Ecto neural progenitor cell (in vitro differentiated cells): ENCODE results near the gene SVIL.
"Not testable (repeated sequence)": the region's sequence is repeated elsewhere in the genome, so short reads cannot be mapped to it uniquely, and the experiment has no call there.

Experiments
- DNase-seq: peaks from one replicate; pipeline ENCODE4 v3.0.0-alpha.2; 2018; ENCODE audit warnings: low spot score

Gene SVIL

DNA sequence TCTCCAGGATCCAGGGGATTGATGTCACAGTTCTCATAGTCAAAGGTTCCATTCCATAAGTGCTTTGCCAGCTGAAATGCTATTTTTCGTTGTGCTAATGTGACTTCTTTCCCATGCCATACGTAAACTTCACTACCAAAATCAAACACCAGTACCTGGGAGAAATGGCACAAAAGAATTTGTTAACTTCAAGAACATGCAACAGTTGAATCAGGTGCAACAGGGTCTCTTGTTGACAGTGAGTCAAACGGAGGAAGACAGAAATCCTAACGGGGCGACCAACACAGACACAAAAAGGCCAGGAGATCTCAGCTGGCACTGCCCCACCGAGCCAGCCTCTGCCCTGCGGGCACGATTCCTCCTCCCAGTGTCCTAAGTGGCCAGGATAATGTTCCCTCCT lies 150.1 kb downstream of the SVIL start:
- not testable (repeated sequence) for DNase-seq

DNA sequence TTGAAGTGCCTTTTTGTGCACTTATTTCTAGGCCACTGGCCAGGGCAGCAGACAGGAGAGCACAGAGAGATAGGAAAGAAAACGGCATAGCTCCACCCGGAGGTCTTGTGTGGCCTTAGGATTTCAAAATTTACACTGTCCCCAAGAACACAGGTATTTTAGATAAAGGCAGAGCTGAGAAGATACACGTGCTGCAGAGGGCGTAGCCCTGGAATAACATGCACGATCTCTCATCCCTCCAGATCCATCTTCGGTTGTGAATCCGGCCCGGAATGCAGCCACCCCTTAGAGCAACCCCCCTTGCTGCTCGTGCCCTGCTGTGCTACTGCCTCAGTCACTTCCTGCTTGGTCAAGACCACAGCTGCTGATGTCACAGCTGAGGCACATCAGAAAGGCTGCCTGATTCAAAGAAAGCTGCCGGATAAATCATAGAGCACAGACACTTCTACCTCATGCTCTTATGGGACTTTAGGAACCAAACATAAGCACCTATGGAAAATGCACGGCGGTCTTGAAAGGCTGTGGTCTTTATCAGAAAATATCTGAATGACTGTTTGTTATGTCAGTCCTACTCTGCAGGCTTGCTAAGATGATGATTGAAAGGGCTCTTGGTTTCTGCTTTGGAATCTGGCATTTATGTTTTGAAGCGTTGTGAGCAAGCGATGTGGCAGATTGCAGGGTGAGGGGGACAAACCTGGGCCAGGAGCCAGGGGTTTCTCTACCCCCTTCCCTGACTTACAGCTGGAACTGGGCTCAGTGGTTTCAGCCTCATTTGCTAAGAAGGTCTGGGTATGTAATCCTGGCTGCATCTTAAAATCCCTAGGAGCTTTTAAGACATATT lies 152.0 kb downstream of the SVIL start:
- no peak for DNase-seq

DNA sequence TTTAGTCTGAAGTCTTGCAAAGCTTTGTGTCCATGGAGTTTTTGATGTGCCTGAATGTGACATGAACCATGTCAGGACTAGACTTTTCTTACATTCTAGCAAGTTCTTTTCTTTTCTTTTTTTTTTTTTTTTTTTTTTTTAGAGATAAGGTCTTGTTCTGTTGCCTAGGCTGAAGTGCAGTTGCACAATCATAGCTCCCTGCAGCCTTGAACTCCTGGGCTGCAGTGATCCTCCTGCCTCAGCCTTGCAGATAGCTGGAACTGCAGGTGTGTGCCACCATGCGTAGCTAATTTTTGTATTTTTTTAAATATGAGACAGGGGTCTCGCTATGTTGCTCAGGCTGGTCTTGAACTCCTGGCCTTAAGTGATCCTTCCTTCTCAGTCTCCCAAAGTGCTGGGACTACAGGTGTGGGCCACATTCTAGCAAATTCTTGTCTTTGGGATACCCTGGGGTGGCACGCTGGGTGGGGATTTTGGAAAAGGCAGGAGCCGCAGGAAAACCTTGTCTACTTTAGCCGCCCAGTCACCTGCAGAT lies 152.8 kb downstream of the SVIL start:
- no peak for DNase-seq

DNA sequence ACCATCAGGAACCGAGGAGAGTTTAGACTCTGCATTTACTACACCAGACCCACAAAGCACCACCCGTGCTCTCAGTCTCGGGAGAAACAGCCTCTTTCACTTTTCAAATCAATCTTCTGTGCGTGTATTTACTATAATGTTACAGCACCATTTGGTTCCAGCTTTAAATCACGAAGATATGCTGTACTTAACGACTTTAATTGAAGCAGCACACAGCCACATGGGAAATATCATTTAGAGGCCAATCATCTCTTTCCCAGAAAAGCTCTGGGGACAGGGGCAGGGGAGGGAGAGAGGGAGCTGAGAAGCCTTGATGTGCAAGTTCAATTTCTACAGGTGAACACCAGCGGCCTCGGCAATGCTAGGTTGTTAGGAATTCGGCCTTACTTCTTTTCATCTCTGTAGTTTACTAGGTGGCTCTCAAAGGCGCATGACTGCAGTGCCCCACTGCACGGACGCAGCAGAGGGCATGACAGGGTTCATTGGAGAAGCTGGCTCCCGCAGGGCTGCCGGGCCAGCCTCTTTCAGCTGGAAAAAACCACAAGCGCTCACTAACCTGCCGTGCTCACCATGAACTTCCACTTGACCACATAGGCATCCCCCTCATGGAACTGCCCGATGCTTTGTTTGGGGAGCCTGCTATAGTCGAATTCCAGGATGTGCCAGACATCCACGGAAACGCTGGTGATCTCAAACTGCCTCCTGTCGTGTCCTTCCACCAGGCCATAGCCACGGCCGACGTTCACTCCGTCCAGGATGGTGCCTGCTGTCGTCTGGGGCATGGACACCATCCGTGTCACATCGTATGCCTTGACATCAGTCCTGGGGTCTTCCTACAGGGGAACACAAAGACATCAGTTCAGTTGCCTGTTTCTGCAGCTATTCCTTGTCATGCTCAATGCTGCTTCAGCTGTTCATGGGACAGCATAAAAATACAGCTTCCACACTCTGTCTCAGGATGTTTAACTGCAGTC lies 154.5 kb downstream of the SVIL start:
- no peak for DNase-seq

DNA sequence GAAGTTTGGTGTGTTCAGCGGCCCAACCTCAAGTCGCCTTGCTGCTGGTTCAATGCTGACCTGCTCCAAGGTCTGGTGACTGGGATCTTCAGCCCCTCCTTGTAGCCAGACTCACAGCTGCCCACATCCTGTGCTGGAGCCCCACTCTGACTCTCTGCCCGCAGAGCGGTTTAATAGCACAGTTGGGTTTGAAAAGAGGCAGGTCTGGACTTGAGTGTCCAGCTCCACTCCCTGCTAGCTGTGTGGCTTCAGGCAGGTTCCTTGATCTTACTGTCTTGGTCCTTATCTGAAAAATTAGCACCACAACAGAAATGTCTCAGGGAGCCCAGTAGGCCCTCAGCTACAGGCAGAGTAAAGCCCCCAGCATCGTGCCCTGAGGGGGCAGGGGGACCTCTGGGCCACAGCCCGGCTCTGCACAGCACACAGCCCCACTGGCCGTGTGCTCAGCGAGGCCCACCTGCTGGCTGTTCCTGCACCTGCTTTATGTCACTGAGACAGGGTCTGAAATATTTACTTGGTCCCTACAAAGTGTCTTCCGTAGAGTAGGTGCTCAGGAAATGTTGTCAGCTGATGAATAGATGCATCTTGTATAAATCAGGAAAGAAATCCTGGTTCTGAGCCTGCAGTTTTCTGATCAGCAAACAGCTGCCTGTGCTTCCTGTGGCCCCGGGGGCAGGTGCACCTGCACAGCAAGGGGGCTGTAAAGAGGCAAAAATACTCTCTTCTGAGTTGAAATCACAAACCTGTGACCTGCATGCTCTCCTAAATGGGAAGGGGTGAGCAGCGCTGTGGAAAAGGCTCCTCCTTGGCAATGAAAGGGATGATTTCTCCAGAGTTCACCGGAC lies 155.5 kb downstream of the SVIL start:
- no peak for DNase-seq

DNA sequence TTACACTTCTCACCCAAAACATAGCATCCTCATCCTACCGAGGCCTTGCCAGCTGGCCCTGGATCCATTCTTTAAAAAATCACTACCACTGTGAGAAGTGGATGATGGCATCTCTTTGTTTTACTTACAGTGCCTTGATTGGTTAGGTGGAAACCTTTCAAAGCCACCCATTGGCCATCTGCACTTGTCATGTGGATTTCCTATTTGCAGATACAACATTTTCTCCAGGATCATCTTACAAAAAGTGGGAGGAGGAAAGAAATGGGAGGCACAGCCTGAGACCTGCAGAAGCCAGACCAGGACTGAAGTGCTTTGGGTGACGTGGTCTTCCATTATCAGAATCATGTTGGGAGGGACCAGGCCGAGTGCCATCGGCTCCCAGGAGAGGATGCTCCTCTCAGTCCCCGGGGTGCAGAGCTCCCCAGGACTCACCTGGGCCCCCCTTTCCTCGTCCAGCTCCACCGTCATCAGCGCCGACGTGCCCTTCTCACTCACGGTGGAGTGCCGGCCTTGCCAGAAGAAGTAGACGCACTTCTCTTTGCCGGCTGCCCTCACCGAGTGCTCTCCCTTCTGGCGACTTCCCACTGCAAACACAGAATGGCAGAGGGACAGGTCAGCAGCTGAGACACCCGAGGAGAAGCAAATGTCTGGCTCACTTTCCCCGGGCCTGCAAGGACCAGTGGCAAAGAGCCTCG lies 161.2 kb downstream of the SVIL start:
- DNase-seq = no peak

DNA sequence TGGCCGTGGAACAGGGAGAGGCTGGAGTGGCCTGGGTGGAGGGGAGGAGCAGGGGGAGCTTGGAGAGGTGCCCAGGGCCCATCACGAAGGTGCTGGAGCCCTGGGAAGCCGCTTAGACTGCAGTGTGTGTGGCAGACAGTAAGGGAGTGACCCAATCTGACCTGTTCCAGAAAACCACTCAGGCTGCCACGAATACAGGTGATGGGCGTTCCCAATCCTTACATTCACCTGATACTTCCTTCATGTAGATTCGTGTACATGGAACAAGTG lies 161.7 kb downstream of the SVIL start:
- no peak for DNase-seq

DNA sequence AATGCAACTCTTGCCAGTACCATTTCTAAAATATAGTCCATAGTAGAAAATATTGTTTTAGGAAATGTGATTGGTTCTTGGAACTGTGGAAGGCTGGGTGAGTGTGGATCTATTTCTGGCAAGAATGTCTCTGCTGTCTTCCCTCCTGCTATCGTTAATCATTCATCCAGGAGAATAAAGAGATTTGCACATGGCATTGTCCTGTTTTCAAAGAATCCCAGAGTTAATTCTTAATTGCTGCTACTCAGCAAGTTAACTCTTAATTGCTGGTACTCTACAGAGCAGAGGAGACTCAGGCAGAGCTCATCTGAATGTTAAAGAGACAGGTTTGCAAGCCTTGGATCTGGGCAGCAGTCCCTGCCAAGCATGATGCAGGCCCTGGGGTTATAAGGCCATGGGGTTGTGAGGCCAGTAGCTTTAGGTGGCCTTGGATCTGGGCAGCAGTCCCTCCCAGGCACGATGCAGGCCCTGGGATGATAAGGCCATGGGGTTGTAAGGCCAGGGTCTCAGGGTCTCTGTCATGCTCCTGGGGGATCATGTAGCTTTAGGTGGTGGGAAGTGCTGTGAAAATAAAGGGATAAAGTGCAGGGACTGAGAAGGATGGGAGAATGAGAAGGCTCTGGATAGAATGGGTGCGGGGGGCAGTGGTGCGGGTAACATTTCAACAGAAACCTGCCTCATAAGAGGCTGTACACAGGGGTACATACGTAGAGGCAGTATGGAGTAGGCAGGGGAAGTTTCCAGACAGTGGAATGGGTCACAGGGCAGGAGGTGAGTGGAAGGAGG lies 162.3 kb downstream of the SVIL start:
- no peak for DNase-seq

DNA sequence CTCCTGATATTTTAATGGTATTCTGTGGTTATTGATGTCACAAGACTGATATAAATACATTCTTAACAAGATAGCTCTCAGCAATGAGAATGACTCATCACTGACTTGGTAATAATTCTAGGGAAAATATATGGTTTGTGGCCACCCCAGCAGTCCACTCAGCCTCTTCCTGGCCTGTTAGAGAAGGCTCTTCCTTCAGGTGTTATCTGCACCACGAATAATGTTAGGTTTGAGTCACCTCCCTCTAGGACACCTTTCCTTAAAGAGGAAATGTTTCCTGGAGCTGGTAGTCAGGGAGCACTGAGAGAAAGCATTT lies 163.3 kb downstream of the SVIL start:
- DNase-seq = no peak

DNA sequence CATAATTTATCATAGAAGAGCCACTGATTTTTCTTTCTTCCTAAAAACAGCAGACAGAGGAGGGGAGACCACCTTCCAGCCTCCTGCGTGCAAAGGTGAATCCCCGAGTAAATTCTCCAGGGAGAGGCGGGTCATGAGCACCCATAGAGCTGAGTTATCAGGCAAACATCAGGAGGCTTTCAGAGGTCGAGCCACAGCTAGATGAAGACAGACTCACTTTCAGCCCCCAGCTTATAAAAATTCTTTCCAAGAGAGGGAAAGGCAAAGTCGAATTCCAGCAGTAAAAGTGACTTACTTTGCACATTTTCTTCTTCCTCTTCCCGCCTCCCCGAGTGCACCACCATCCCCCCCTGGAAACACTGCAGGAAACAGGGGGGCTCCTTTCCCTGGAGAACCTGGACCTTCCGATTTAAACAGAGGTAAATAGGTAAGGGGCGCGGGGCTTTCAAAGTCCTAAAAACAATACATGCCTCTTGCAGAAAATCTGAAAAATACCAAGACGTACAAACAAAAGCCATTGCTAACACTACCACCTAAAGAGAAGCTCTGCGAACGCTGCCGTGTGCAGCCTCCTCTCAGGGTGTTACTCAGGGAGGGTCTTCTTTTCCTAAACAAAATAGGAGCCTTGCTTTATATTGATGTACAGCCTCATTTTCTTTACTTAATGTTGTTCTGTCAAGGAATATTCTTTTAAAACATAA lies 163.8 kb downstream of the SVIL start:
- DNase-seq = no peak

DNA sequence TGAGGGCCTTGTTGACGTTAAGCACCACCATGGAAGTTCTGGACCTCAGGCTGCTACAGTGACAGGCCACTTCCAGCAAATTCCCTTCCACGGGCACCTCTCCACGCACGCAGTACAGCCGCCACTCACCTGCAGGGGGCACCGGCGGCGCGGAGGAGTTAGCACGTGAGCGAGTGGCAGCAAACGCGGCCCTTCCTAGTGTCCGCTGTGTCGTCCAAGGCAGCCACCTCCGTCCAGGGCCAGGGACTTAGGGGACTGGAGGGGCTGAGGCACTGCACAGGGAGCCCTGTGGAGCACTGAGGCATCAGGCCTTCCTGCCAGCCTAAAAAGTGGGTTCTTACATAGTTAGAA lies 164.4 kb downstream of the SVIL start:
- peak; percentile 73 for DNase-seq

DNA sequence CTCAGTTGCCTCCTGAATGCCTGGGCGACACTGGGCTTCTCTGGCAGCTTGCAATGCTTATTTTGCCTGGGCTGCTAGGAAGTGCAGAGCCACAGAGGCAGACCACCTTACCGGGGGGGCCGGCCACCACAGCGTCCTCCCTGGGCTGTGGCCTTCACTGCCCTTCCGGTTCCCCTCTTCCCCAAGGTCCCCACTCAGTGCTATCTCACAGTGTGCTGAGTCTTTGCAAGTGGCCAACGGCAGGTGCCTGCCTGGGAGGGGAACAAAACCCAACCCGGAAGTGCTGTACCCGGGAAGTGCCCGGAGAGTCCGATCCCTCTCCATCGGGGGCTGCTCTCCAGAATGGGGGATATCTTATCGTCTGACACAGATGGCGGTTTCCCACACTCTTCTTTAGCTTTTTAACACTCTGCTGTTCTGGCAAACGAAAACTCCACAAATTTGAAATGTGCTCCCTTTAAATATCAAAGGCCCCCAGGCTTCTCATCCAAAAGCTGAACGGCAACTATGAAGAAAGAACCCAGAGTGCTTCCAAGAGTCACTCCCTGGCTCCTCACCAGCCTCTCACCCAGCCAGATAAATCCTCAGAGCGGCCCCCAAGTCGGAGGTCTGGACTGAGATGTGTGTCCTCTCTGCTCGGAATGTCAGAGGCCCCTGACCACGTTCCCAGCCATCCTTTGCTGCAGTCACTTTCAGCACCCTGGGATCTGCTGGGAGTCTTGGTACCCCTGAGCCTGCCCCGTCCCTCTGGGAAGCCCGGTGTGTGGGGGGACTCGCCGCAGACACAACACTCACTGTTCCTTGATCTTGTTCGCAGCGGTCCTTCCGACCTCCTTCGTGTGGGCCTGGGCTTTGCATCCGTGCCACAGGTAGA lies 165.1 kb downstream of the SVIL start:
- no peak for DNase-seq

DNA sequence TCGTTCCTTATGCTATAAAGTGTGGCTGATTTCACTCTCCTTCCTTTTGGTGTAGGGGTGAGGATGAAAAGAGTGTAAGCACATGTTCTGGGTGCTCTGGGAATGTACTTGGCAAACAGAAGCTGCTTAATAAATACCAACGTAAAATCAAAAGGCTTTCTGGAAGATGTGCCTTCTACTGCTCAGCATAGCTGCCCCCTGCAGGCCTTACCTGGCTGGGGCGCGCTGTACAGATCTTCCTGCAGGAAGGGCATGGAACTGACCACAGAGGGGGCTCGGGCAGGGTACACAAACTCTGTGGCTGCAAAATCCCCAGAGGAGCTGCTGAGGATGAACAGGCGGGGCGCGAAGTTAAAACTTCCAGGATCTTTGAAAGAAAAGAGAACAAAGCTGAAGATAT lies 169.4 kb downstream of the SVIL start:
- DNase-seq = no peak

DNA sequence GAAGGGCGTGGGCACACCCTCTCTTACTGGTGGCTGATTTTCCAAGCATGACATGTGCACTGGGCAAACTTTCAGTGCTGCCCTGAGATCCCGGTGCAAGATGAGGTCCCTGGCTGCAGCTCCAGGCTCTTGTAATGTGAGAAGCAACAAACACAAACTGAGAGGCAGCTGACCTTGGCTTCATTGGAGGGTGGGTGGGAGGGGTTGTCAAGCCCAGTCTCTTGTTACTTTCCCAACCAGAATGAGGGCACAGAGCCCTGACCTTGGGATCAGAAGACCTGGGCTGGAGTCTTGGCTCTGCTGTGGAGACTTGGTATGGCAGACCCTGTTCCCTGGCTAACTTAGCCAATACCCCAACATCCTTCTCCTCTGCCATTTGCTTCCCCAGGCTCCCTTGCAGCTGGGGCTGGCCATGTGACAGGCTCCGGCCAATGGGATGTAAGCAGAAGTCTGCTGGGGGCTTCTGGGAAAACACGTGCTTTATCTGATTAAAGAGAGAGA lies 170.1 kb downstream of the SVIL start:
- DNase-seq = not testable (repeated sequence)

DNA sequence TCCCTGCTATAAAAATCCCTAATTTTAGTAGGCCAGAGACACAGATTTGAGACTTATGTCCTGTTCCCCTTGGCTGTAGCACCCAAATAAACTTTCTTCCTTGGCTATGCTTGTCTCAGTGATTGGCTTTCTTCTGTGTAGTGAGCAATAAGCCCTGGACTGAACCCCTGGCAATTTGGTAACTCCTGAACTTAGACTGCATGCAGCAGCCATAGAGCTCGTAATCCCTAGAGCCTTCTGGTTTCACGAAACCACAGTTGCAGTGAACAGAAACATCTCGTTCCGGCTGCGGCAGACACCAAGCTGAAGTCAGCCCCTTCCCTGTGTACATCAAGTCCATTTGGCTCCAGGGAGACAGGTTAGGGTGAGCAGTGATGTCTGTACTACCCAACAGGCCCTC lies 173.7 kb downstream of the SVIL start:
- no peak for DNase-seq

DNA sequence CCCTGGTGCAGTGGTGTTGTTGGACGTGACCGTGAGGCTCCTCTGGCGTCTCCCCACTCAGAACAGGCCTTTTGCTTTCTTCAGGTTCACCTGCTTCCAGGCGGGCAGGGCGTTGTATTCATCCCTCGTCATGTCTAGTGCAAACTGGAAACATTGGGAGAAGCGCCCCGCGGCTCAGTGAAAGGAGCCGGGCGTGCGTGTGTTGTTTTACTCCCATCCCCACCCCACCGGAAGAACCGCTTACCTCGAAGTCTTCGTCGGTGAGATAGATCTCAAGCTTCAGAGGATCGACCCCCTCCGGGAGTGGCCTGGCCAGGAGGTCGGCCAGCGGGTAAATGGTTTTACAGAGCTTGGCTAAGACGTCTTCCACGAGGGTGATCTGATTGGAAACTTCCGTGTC lies 176.6 kb downstream of the SVIL start:
- not testable (repeated sequence) for DNase-seq

DNA sequence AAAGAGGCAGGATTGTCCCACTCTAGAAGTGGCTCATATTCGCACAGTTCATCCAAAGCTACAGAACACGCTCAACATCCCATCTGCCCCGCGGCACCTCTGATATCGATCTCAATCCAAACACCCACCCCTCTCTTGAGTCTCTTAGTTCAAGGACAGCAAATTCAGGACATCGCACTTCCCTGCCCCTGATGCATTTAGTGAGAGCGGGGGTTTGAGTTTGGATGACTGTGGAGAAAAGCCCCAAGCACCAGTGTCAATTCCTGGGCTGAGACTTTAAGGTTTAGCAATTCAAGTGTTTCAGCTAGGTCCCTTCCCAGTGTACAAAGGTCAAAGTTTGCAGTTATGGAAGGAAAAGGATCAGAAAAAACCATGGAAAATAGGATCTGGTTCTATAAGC lies 179.7 kb downstream of the SVIL start:
- no peak for DNase-seq

DNA sequence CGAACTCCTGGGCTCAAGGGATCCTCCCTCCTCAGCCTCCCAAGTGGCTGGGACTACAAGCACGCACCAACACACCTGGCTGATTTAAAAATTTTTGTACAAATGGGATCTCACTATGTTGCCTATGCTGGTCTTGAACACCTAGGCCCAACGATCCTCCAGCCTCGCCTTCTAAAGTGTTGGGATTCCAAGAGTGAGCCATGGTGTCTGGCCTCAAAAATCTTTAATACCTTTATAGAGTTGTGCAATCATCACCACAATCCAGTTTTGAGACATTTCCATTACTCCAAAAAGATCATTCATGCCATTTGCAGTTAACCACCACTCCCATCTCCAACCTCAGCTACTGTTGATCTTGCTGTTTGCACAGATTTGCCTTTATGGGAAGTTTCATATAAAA lies 180.5 kb downstream of the SVIL start:
- no peak for DNase-seq

DNA sequence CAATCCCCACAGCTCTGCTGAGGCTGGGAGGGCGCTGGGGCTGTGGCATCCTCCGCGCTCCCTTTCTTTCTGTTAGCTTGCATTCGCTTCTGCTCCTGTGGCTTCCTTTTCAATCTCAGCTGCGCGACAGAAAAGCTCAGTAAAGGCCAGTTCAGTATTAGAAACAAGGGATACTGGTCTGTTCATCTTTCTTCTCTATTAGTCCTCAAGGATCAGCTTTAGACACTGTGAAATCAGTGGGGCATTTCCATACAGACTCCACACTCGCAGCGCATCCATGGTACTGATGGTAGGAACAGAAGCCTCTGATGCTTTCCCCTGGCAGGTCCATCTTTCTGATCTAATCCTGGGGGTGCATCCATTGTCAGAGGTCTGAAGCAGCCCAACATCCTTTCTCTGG lies 182.2 kb downstream of the SVIL start:
- DNase-seq = no peak
